ENCODE measurements around the gene APBB2. TPM values are rescaled to one million over a fixed set of nuclear protein-coding genes. Genes with fewer than 3 reads are reported as not detected.

APBB2 gene
- total and polyA plus RNA-seq, 2 experiments from 2014 or later, result 24.1 to 61.0 TPM

GRCh38 chr4:41218703-41219102 is 4.4 kb upstream of the APBB2 start:
- H3K79me2 ChIP-seq (ENCODE audit: insufficient read depth), result peaks cover under 1% of the 10 kb centered on the region; the same call in 1 of the 2 replicates
- H3K4me3 ChIP-seq, result no peak overlapping the region
- H2AFZ ChIP-seq, result no peak overlapping the region
- TF ChIP-seq EZH2 (IDR thresholded peaks at IDR 0.05; ENCODE audit: insufficient read depth, poor library complexity, severe bottlenecking), result no peak
- no peak for TF ChIP-seq EZH2phosphoT487 (IDR thresholded peaks at IDR 0.05; ENCODE audit: insufficient read depth, low read depth)
- WGBS, 2 experiments (ENCODE audit: low coverage in 1 of 2, low lambda C conversion rate in 2 of 2, missing lambda C conversion rate in 2 of 2), result 97 to 98% methylated on average over 3 of the region's 3 CpGs
- no peaks in the 10 kb centered on the region for H4K20me1 ChIP-seq (ENCODE audit: insufficient read depth)
- DNase-seq, result no peak
- no peak overlapping the region for H3K9ac ChIP-seq
- H3K4me1 ChIP-seq (ENCODE audit: insufficient read depth), result peaks cover 5% of the 10 kb centered on the region; the same call in 1 of the 2 replicates
- no peak overlapping the region for H3K4me2 ChIP-seq (ENCODE audit: unreplicated experiment)
- no peaks in the 10 kb centered on the region for H3K27me3 ChIP-seq (replicated peaks; ENCODE audit: insufficient read depth)
- H3K9me2 ChIP-seq (ENCODE audit: insufficient read depth), result no peaks in the 10 kb centered on the region
- peaks cover 13% of the 10 kb centered on the region for H3F3A ChIP-seq (ENCODE audit: insufficient read depth)
- in situ Hi-C loops (cut with MboI), result loop anchor here (10.0 kb wide), 2 partner anchors 244 to 294 kb away; no protein-coding TSS in a partner anchor
- no peaks in the 10 kb centered on the region for H3K9me3 ChIP-seq (ENCODE audit: low read depth)
- no peaks in the 10 kb centered on the region for H3K36me3 ChIP-seq (ENCODE audit: low read depth)
- H3K27ac ChIP-seq, result no peak overlapping the region

- TF ChIP-seq EZH2 (IDR thresholded peaks at IDR 0.05; ENCODE audit: insufficient read depth, poor library complexity, severe bottlenecking), result no peak
- TF ChIP-seq EZH2phosphoT487 (IDR thresholded peaks at IDR 0.05; ENCODE audit: insufficient read depth, low read depth), result no peak
- Histone ChIP-seq H3K36me3 (ENCODE audit: low read depth) (no peaks in the 10 kb centered on the region), H3K4me1 (ENCODE audit: insufficient read depth) (peaks cover 6% of the 10 kb centered on the region), H3K27me3 (replicated peaks; ENCODE audit: insufficient read depth) (no peaks in the 10 kb centered on the region), H3K4me2 (ENCODE audit: unreplicated experiment) (peak overlapping the region; percentile 75), H3K79me2 (ENCODE audit: insufficient read depth) (peaks cover 14% of the 10 kb centered on the region), H2AFZ (peak overlapping the region; percentile 93), H3F3A (ENCODE audit: insufficient read depth) (peaks cover 22% of the 10 kb centered on the region), H3K9me3 (ENCODE audit: low read depth) (no peaks in the 10 kb centered on the region), H3K27ac (peak overlapping the region; percentile 81), H4K20me1 (ENCODE audit: insufficient read depth) (no peaks in the 10 kb centered on the region), H3K4me3 (peak overlapping the region; percentile 82; the same call in 1 of the 2 replicates), H3K9me2 (ENCODE audit: insufficient read depth) (no peaks in the 10 kb centered on the region), H3K9ac (peak overlapping the region; percentile 85)
- 49 to 57% methylated on average over 2 of the region's 2 CpGs for WGBS, 2 experiments (ENCODE audit: low coverage in 1 of 2, low lambda C conversion rate in 2 of 2, missing lambda C conversion rate in 2 of 2)
- no peak for DNase-seq
- in situ Hi-C loops (cut with MboI), result loop anchor here (10.0 kb wide), 2 partner anchors 243 to 293 kb away; no protein-coding TSS in a partner anchor
Measured at GRCh38 chr4:41217374-41217773, 3.0 kb upstream of the APBB2 start.

- peak overlapping the region; percentile 75 for H3K4me2 ChIP-seq (ENCODE audit: unreplicated experiment)
- peak overlapping the region; percentile 93 for H2AFZ ChIP-seq
- no peak for DNase-seq
- H3K4me1 ChIP-seq (ENCODE audit: insufficient read depth), result peaks cover 10% of the 10 kb centered on the region
- no peaks in the 10 kb centered on the region for H3K9me3 ChIP-seq (ENCODE audit: low read depth)
- TF ChIP-seq EZH2phosphoT487 (IDR thresholded peaks at IDR 0.05; ENCODE audit: insufficient read depth, low read depth) (no peak), EZH2 (IDR thresholded peaks at IDR 0.05; ENCODE audit: insufficient read depth, poor library complexity, severe bottlenecking) (no peak)
- in situ Hi-C loops (cut with MboI), result loop anchor here (10.0 kb wide), 2 partner anchors 242 to 292 kb away; no protein-coding TSS in a partner anchor
- H3K36me3 ChIP-seq (ENCODE audit: low read depth), result no peaks in the 10 kb centered on the region
- H3K27ac ChIP-seq, result peak overlapping the region; percentile 81
- H3F3A ChIP-seq (ENCODE audit: insufficient read depth), result peaks cover 22% of the 10 kb centered on the region
- peak overlapping the region; percentile 82 for H3K4me3 ChIP-seq
- WGBS, 2 experiments (ENCODE audit: low coverage in 1 of 2, low lambda C conversion rate in 2 of 2, missing lambda C conversion rate in 2 of 2), result 7 to 10% methylated on average over 2 of the region's 2 CpGs
- H3K9me2 ChIP-seq (ENCODE audit: insufficient read depth), result no peaks in the 10 kb centered on the region
- no peaks in the 10 kb centered on the region for H3K27me3 ChIP-seq (replicated peaks; ENCODE audit: insufficient read depth)
- peak overlapping the region; percentile 85 for H3K9ac ChIP-seq
- H3K79me2 ChIP-seq (ENCODE audit: insufficient read depth), result peaks cover 18% of the 10 kb centered on the region
- H4K20me1 ChIP-seq (ENCODE audit: insufficient read depth), result no peaks in the 10 kb centered on the region
Measured at GRCh38 chr4:41217020-41217333, 2.6 kb upstream of the APBB2 start.

GRCh38 chr4:41216294-41217019 is 2.1 kb upstream of the APBB2 start:
- H2AFZ ChIP-seq, result peak overlapping the region; percentile 93
- no peaks in the 10 kb centered on the region for H3K9me2 ChIP-seq (ENCODE audit: insufficient read depth)
- WGBS, 2 experiments (ENCODE audit: low coverage in 1 of 2, low lambda C conversion rate in 2 of 2, missing lambda C conversion rate in 2 of 2), result 1 to 2% methylated on average over 36 to 49 of the region's 59 CpGs
- H3K36me3 ChIP-seq (ENCODE audit: low read depth), result no peaks in the 10 kb centered on the region
- H3K27me3 ChIP-seq (replicated peaks; ENCODE audit: insufficient read depth), result no peaks in the 10 kb centered on the region
- H3K9me3 ChIP-seq (ENCODE audit: low read depth), result no peaks in the 10 kb centered on the region
- peaks cover 23% of the 10 kb centered on the region for H3K79me2 ChIP-seq (ENCODE audit: insufficient read depth)
- peaks cover 22% of the 10 kb centered on the region for H3F3A ChIP-seq (ENCODE audit: insufficient read depth)
- peak overlapping the region; percentile 81 for H3K27ac ChIP-seq
- H3K4me3 ChIP-seq, result peak overlapping the region; percentile 82
- in situ Hi-C loops (cut with MboI), result loop anchor here (10.0 kb wide), 2 partner anchors 242 to 292 kb away; no protein-coding TSS in a partner anchor
- TF ChIP-seq EZH2 (IDR thresholded peaks at IDR 0.05; ENCODE audit: insufficient read depth, poor library complexity, severe bottlenecking), result no peak
- no peak for TF ChIP-seq EZH2phosphoT487 (IDR thresholded peaks at IDR 0.05; ENCODE audit: insufficient read depth, low read depth)
- DNase-seq, result peak; percentile 85
- peak overlapping the region; percentile 84 for H3K4me2 ChIP-seq (ENCODE audit: unreplicated experiment)
- peaks cover 14% of the 10 kb centered on the region for H3K4me1 ChIP-seq (ENCODE audit: insufficient read depth)
- H4K20me1 ChIP-seq (ENCODE audit: insufficient read depth), result no peaks in the 10 kb centered on the region
- peak overlapping the region; percentile 85 for H3K9ac ChIP-seq
